HG03108 (cell line): ENCODE data around the gene PCNT.
"Not testable (repeated sequence)": the region's sequence is repeated elsewhere in the genome, so short reads cannot be mapped to it uniquely, and the experiment has no call there.

Source experiments
- ATAC-seq: cut with Tn5 transposase; IDR thresholded peaks from one replicate; pipeline ENCODE4 v1.9.1; 2021; ENCODE audit warnings: moderate library complexity; ENCODE audit not compliant: unreplicated experiment

Gene PCNT

DNA sequence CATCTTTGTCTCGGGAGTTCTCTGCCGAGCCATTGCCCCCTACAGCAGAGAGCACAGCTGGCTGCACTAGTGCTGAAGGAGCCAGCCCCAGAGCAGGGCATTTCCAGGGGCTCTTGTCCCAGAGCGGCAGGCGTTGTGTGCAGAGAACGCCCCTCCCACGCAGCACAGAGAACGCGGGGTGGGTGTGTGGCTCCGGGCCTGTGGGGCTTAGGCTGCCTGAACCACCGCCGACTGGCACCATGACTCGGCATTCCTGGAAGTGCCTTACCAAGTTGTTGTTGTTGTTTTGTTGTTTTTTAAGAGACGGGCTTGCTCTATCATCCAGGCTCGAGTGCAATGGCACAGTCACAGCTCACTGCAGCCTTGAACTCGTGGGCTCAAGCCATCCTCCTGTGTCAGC, 119.0 kb downstream of the PCNT start:
- no peak for ATAC-seq

DNA sequence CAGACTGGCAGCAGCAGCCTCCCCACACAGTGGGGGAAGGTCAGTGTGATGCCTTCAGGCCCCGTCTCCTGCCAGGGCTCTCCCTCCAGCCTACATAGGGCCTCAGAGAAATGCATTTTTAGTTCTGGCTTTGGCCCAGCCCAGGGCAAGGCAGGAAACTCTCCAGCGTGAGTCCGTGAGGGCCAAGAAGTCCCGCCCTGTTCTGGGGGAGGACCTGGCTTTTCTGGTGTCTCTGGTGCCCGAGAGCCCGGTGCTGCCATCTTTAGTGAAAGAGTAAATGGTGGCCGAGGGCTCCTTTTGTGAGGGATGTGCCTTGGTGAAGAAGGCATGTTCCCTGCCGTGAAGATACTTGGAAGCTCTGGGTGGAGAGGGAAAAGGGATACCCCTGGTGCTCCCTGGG, 120.0 kb downstream of the PCNT start:
- no peak for ATAC-seq

DNA sequence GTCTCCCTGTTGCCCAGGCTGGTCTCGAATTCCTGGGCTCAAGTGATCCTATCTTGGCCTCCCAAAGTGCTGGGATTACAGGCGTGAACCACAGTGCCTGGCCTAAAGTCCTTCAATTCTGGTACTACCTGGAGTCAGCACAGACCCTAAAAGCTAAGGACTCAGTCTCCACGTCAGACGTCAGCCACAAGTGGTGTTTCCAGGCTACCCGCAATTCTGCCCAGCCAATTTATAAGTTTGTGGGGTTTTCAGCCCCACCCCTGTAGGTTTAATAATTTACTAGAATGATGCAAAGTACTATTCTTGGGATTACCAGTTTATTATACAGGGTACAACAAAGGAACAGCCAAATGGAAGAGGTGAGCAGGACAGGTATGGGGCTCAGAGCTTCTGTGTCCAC, 124.2 kb downstream of the PCNT start:
- no peak for ATAC-seq

DNA sequence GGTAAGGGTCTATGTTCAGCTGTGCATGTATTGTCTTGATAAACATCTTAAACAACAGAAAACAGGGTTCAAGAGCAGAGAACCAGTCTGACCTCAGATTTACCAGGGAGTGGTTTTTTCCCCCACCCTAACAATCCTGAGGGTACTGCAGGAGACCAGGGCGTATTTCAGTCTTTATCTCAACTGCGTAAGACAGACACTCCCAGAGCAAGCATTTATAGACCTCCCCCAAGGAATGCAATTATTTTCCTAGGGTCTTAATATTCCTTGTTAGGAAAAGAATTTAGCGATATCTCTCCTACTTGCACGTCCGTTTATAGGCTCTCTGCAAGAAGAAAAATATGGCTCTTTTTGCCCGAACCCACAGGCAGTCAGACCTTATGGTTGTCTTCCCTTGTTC, 124.9 kb downstream of the PCNT start:
- not testable (repeated sequence) for ATAC-seq

DNA sequence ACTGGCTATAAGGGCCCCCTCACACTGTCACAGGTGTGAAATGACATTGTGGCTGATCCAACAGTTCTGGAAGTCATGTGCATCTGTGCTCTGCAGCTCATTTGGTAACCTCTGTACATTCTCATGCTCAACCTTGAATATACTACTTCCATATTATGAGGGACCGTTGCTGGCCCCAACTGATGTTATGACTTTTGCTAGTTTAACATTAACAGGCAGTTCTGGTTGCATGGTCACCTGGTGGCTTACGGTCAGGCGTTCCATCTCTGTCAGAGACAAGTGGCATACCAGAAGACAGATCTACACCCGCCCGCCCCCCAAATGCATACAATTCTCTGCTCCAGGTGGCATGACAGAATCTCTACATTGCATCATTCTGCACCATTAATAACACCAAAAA, 128.8 kb downstream of the PCNT start:
- no peak for ATAC-seq

DNA sequence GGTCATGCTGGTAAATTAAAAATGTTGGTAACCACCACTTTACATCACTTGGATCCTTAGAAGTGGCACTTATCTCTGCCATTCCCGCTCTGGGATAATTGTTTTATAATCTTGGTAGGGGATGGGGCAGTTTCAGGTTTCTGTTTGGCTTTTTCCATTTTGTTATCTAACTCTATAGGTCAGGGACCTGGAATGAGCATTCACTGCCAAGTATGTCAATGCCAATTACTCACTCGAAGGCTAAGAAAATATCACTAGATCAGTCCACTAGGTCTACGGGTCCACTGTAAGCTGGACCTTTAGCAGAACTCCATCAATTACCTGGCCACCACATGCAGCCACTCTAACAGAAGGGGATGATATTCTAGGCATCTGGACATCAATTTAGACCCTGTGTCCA, 130.2 kb downstream of the PCNT start:
- no peak for ATAC-seq

DNA sequence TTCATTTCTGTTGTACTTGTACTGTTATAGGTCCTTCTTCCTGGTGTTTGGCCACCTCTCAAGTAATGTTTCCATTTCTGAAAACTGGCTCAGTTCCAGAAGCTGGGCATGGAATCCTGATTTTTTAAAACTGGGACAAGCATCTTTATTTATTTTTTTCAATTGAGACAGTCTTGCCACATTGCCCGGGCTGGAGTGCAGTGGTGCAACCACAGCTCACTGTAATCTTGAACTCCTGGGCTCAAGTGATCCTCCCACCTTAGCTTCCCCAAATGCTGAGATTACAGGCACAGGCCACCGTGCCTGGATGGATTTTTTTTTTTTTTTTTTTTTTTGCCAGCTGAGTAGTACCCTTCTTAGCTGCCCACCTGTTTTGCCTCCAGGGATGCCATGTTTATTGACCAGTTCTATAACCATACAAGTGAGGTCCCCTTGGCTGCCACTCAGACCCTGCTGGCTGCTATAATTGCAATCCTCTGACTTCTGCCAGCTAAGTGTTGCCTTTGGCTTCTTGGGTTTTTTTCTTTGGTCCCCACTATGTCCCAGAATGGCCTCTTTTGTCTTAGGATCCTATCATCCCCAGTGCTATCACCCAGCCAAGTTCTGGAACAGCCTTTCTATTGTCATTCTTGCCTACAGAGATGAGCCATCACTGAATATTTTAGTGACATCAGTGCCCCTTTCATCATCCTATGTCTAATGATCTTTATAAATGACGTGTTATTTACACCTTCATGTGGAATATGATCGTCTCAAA, 130.9 kb downstream of the PCNT start:
- ATAC-seq = no peak

DNA sequence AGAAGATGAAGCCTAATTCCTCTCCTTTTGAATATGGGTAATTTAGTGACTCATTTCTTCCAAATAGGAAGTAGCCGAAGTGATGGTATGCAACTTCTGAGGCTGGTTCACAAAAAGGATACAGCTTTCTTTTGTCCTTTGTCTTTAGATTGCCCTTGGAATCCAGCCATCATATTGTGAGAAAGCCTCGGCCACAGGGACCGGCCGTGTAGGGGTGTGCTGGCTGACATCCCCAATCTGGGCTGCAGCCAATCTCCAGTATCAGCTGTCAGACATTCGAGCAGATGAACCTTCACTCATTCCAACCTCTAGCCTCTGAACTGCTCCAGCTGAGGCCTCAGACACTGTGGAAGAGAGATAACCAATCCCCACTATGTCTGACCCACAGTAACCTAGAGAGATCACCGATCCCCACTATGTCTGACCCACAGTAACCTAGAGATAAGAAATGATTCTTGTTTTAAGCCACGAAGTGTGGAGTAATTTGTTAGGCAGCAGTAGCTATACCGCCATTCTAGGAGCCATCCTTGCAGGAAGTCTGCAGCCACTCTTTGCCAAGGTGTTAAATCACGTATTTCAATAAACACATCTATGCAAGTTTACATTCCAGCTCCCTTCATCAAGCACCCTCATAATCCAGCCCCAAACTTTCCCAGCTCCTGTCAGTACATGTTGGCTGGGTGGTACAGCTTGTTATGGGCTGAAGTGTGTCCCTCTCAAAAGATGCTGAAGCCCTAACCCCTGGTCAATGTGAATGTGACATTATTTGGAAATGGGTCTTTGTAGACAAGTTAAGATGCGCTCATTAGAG, 131.8 kb downstream of the PCNT start:
- ATAC-seq = no peak

DNA sequence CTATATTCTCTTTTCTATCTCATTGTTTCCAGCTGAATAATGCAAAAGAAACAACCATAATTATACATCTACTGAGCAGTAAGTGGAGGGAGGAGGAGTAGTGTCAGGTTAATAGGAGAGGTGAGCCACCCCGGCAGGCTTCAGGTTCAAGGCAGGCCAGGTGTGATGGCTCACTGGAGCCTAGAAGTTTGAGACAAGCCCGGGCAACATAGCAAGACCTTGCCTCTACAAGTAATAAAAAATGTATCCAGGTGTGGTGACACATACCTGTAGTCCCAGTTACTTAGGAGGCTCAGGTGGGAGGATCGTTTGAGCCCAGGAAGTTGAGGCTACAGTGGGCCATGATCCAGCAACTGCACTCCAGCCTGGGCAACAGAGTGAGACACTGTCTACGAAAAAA, 132.8 kb downstream of the PCNT start:
- ATAC-seq = no peak

DNA sequence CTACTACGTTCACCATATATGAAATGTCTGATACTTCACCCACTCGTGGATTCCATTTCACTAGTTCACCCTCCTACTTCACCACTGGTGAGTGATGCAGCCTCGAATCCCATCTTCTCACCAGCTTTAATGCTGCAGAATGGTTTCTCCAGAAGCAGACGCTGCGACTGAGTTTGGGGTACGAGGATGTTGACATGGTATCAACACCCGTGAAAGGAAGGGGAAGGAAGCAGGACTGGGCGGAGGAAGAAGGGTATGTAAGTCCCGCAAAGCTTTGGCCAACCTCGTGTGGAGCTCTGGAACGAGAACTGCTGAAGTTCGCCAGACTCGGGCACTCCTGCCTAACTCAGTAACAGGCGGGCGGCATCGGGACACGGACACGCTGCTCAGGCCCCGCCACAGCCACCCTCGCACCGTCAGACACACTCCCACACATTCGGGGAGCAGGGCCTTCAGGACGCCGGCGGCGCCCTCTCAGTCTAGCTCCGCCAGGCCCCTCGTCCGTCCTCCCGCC, 133.9 kb downstream of the PCNT start:
- ATAC-seq = peak; percentile 14

DNA sequence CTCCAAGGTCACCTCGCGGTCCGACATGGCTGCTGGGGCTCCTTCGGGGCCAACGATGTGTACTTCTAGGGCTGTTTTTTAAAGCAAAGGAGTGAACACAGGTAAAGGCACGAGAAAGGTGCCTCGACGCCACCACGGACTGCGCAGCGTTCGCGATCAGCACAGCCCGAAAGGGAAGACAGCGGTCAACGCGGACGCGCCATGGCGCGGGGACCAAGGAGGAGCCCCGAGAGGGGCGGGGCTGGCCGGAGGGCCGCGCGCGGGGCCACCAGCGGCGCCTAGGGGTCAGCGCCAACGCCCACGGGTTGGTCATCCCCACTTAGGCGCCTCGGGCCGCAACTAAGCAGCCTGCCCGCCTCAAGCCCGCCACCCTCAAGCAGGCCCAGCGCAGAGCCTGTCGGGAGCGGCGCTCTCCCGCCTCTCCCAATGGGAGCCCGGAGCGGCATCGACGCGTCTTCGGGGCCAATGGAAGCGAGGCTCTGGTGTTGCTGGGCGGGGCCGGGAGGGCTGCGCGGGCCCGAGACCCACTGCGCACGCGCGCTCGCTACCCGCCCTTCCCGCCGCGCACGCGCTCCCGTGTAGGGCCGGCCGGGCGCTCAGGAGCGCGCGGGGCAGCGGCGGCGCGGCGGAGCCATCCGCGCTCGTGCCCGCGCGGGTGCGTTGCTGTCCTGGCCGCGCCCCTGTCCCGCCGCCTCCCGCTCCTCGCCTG, 134.5 kb downstream of the PCNT start, which contains the start of gene DIP2A:
Gene DIP2A (plus strand): TSS at position 577 of the 709 bp plus-strand sequence. CDS start 241 bp downstream, outside the sequence.
- peak; percentile 96 for ATAC-seq

DNA sequence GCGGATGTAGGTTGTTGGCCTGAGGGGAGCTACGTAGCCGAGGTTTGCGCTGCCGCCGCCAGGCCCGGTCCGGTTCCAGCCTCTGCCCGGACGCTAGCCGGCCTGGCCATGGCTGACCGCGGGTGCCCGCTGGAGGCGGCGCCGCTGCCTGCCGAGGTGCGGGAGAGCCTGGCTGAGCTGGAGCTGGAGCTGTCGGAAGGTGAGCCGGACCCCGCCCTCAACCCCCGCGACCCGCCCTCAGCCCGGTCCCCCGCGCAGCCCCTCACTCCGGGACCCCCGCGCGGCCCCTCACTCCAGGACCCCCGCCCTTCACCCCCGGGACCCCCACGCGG, 135.0 kb downstream of the PCNT start:
- ATAC-seq = no peak

DNA sequence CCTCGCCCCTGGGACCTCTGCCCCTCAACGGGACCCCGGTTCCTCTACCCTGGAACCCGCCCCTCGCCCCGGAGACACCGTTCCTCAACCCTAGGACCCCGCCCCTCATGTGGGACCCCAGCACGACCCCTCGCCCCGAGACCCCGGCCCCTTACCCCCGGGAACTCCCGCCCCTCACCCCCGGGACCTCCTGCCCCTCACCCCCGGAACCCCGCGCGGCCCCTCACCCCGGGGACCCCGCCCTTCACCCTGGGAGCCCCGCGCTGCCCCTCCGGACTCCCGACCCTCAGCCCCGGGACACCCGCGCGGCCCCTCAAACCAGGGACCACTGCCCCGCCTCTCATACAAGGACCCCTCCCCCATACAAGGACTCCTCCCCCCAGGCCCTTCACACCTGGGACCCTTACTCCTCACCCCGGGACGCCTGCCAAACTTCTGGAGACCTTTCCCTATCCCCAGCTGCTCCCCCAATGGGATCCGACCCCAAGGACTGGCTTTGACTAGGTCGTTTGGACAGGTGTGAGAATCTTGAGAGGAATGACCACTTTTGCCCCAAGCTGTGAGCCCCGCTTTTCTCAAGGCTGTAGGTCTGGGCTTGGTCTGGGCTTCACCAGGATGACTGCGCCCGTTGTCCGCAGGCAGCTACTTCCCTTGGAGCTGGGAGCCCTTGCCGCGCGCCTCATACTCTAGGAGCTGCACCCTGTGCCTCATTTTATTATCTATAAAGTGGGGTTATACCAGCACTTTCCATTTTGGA, 135.6 kb downstream of the PCNT start:
- ATAC-seq = no peak

DNA sequence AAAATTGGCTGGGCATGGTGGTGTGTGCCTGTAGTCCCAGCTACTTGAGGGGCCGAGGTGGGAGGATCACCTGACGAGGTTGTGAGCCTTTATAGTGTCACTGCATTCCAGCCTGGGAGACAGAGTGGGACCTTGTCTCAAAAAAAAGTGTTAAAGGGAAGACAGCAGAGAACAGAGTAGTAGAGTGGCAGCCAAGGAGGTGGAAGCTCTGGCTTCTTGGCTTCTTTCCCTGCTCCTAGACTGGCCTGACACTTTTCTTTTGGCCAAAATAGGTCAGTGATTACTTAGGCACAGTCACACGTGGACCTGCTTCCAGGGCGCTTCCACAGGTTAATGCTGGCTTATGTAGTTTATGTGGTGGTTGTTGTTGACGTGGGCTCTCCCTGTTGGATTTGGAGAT, 138.0 kb downstream of the PCNT start:
- no peak for ATAC-seq

DNA sequence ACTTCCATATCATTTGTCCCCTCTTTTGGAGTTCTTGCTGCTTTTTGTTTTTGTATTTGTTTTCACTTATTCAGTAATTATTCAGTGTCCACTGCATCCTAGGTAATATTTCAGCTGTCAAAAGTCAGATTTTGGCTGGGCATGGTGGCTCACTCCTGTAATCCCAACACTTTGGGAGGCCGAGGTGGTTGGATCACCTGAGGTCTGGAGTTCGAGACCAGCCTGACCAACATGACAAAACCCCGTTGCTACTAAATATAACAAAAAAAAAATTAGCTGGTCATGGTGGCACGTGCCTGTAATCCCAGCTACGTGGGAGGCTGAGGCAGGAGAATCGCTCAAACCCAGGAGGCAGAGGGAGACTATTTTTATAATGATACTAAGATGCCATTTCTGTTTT, 141.2 kb downstream of the PCNT start:
- ATAC-seq = not testable (repeated sequence)

DNA sequence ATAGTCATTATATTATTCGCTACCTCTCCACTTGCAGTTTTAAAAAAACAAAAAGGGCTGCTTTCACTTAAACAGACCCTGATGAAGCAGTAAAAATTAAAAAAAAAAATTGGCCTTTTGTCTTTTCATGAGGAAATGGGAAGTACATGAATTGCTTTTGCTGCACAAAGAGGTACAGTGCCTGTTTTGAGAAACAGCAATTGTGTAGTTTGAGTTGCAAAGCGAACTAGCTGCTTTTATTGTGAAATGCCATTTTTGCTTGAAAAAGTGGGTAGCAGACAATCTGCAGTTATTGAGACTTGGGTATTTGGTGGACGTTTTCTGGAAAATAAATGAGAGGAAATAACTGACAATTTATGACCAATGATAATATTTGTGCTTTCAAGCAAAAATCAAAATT, 141.7 kb downstream of the PCNT start:
- ATAC-seq = no peak

DNA sequence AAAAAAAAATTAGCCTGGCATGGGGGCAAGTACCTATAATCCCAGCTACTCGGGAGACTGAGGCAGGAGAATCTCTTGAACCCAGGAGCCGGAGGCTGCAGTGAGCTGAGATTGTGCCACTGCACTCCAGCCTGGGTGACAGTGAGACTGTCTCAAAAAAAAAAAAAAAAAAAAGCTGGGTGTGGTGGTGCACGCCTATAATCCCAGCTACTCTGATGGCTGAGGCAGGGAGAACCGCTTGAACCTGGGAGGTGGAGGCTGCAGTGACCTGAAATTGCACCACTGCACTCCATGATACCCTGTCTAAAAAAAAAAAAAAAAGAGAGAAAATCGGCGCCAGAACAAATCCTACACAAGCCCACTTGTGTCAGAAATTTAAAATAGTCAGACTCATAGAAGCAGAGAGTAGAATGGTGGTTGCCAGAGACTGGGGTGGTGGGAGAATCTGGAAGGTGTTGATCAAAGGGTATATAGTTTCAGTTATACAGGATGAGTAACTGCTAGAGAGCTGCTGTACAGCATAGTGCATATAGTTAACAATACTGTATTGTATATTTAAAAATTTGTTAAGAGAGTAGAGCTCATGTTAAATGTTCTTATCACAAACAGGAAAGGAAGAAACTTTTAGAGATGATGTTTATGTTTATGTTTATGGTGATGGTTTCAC, 144.3 kb downstream of the PCNT start:
- no peak for ATAC-seq

DNA sequence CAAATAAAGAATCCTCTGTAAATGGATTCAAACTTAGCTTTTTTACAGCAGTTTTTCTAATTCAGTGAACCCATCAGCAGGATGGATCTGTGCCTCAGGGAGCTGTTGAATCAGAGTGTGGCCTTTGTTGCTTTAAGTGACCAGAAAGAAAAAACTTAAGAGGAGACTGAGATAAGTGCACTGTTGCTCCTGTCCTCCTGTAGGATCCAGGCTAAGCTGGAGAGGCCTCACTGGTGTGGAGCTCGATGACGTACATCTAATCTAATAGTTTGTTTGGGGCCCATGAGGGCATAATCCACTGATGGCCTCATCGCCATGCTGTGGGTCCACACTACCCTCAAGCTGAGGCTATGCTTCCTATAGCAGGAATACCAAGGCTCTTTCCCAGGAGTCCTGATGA, 145.3 kb downstream of the PCNT start:
- ATAC-seq = no peak

DNA sequence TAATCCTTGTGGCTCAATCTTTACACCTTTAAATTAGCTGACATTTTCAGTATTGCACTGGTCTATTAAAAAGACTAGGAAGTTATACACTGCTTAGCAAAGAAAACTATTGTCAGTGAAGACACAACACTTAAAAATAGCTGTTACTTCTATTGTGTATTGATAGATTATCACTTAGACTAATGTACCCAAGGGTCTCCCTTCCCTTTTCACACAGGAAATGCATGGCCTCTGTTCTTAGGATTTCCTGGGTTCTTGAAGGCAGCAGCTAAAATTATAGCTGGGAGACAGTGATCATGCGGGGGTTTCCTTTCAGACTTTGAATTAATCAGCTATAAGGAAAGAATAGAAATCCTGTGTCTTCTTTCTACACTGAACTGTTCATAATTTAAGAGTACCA, 147.6 kb downstream of the PCNT start:
- ATAC-seq = no peak

DNA sequence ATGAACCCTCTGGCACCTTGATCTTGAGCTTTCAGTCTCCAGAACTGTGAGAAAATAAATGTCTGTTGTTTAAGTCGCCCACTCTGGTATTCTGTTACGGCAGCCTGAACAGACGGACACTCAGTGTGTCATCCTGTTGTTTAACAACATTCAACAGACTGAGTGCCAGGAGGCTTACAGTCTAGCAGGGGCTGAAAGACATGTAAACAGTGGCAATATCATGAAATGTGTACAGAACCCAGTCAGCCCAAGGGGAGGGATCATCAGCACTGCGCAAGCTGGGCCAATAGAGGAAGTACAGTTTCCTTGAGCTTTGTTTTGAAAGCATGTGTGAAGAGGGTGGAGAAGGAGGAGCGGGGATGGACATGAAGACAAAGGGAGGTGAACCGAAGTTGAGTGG, 148.3 kb downstream of the PCNT start:
- no peak for ATAC-seq
